T-helper 1 cell (primary cell): Measurements from ENCODE around the gene MUC4.

Source experiments
- DNase-seq, 5 donors: peaks; one replicate each; pipeline ENCODE4 v3.0.0-alpha.2; 2012 to 2020

MUC4 gene

GRCh38 chr3:195697582-195698324, 114.0 kb downstream of the MUC4 start:
- no peak for DNase-seq
